GM18951 (cell line): ENCODE data around the gene TCP11L2.

Source experiments
- POLR2A ChIP-seq: IDR thresholded peaks from 4 replicates; pipeline ENCODE4 v1.6.1; 2011; ENCODE audit warnings: mild to moderate bottlenecking; ENCODE audit not compliant: insufficient read length, insufficient read depth; ENCODE audit errors: extremely low read depth
- in situ Hi-C: fragments of 300-500 bp; cut with MboI; formaldehyde crosslinking; loops from one replicate; pipeline ENCODE4 v1.12.0; 2022; ENCODE audit warnings: low sequenced_read_pairs, mixed read lengths, inconsistent platforms; ENCODE audit not compliant: unreplicated experiment

TCP11L2 gene

DNA sequence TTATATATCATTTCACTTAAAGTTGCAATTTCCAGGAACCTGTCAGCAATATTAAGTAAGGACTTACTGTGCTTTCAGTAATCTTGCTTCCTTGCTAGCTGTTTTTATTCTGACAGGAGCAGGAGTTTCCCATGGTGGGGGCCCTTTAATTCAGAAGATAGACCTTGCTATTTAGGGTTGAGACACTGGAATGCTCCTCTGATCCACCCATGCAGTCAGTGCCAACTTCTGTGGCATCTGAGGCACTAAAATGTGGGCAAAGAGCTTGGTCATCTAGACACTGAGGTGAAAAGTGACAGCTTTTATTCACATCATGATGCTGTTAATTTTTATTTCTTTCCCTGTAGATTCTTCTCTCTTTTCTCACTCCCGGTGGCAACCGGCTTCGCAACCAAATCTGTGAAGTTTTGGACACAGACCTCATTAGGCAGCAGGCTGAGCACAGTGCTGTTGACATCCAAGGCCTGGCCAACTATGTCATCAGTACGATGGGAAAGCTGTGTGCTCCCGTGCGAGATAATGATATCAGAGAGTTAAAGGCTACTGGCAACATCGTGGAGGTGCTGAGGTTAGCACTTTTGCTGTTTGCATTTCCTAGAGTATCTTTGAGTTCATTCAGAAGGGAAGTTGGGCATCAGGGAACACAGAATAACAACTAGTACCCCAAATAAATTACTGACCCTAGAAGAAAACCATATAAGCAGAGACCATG, 18.8 kb downstream of the TCP11L2 start:
- TF ChIP-seq POLR2A, result no peak
- in situ Hi-C loops, result no loop called here

DNA sequence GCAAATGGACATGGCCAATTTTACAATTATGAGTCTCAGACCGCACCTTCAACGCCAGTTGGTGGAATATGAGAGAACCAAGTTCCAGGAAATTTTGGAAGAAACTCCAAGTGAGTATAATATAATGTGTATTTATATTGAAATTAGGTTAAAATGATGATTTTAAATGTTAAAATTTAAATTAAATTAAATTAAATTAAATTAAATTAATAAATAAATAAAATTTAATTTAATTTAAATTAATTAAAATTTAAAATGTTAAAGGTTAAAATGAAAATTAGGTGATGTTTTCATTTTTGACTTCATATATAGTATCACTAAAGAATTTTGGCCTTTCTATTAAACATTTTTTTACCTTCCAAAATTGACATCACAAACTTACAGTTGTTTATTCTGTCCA, 21.0 kb downstream of the TCP11L2 start:
- in situ Hi-C loops, result no loop called here

DNA sequence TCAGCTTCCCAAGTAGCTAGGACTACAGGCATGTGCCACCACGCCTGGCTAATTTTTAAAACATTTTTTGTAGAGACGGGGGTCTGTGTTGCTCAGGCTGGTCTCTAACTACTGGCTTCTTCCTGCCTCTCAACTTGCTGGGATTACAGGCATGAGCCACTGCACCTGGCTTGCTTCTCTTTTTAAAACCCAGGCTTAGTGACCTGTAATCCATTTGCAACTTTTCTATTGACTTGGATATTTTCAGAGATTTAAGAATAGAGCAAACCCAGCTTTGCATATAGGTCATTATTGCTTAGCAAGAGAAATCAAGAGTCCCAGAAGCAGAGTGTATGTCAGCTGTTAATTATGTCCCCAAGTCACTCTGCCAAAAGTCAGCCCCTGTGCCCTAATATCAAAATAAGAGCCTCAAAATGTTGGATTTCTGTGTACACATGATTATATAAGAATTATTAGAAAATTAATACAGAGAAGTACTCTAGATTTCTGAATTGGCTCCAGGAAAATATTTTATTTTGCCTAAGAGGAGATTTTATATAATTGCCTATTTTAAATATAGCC, 24.9 kb downstream of the TCP11L2 start:
- no peak for TF ChIP-seq POLR2A
- in situ Hi-C loops, result no loop called here

More for the DNA sequence above, 21.0 kb downstream of the TCP11L2 start:
- TF ChIP-seq POLR2A, result no peak

DNA sequence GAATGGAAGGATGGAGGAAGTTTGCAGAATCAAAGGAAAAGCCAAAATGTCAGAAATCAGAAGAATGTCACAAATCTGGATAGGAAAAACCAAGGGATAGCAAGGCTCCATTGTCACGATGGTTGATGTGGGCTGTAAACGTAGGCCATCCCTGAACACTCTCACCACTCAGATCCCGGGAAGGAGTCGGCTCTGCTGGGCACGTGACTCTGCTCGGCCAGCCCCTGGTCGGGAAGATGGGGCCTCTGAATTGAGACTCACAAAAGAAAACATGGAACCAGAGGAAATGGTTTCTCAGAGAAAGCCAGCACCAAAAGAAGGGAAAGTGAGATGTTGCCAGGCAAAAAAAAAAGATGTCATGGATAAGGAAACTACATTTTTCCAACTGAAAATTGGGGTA, 26.2 kb downstream of the TCP11L2 start:
- no peak for TF ChIP-seq POLR2A
- in situ Hi-C loops, result no loop called here

DNA sequence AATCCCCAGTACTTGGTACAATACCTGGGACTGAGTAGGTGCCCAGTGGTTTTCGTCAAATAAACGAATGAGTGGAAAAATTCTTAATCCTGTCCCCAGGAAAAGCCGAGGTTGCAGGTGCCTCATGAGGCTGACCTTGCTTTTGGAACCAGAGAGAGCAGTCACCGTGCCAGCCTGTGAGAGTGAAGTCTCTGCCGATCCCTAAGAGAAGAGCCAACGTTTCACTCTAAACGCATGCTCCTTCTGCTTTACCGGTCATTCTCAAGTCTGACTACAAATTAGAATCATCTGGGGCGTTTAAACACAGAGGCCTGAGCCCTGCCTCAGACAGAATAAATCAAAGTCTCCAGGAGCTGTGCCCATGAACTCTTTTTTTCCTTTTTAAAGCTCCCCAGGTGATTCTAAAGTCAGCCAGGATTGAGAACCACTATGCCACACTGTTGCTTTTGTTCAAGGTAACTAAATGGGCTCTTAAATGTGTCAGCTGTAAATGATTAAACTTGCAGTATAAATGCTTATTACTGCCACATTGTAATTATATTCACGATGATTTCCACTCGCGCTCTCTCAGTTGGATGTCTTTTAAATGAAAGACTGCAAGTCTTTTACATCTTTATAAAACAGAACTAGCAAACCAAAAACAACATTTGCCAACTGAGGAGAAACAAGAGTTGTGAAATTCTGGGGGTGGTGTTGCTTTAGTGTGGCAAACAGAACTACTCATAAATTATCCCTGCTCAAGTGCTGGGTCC, 26.9 kb downstream of the TCP11L2 start:
- TF ChIP-seq POLR2A, result no peak
- in situ Hi-C loops, result no loop called here

DNA sequence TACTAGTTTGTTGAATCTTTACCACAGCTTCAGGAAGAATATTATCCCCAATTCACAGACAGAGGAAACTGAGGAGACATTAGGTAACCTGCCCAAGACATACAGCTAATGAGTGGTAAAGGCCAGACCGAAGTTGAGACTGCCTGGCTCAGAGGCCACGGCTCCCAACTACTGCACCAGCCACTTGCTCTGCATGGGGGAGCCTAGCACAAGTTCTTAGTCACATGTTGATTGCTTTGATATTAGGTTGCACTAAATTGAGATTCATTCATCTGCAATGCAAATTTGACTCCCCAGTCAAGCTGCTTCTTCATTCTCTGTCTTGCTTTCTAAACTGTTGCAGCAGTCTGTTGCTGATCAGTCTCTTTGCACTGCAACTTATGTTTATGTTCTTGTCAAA, 29.1 kb downstream of the TCP11L2 start:
- TF ChIP-seq POLR2A, result no peak
- in situ Hi-C loops, result no loop called here

DNA sequence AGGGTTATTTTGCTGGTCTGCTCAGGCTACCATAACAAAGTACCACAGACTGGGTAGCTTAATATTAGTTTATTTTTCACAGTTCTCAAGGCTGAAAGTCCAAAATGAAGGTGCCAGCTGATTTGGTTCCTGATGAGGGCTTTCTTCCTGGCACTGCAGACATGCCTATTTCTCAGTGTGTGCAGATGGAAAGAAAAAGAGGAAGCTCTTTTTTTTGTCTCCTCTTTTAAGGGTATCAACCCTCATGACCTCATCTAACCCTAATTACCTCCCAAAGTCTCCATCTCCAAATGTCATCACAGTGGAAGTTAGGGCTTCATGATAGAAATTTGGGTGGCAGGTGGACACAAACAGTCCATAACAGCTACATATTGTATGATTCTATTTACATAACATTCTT, 30.0 kb downstream of the TCP11L2 start:
- TF ChIP-seq POLR2A, result no peak
- in situ Hi-C loops, result no loop called here

DNA sequence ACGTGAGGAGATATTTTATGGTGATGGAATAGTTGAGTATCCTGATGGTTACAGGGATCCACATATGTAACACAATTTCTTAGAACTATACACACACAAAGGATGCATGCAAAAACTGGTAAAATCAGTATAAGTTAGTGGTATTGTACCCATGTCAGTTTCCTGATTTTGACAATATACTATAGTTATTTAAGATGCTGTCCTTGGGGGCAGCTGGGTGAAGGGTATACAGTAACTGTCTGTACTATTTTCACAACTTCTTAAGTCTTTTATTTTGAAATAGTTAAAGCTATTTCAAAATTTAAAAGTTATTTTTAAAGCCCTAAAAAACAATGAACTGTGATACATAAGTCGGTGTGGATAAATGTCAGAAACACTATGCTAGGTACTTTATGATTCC, 30.5 kb downstream of the TCP11L2 start:
- TF ChIP-seq POLR2A, result no peak
- in situ Hi-C loops, result no loop called here

DNA sequence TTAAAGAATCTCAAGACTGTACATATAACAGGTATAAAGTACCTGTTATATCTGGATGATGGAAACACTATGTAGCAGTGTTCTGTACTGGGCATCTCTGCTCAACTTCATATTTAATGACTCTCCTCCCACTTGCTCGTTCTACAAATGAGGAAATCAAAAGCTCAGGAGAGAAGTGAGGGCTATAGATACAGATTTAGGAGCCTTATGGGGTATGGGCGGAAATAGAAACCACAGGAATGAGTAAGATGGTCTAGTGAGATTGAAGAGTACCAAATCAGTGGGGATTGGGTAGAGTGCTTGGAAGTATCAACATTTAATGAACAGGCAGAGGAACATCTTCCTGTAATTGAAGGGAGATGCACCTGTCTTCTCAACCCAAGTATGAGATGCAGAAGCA, 31.2 kb downstream of the TCP11L2 start:
- in situ Hi-C loops, result no loop called here
- TF ChIP-seq POLR2A, result no peak

DNA sequence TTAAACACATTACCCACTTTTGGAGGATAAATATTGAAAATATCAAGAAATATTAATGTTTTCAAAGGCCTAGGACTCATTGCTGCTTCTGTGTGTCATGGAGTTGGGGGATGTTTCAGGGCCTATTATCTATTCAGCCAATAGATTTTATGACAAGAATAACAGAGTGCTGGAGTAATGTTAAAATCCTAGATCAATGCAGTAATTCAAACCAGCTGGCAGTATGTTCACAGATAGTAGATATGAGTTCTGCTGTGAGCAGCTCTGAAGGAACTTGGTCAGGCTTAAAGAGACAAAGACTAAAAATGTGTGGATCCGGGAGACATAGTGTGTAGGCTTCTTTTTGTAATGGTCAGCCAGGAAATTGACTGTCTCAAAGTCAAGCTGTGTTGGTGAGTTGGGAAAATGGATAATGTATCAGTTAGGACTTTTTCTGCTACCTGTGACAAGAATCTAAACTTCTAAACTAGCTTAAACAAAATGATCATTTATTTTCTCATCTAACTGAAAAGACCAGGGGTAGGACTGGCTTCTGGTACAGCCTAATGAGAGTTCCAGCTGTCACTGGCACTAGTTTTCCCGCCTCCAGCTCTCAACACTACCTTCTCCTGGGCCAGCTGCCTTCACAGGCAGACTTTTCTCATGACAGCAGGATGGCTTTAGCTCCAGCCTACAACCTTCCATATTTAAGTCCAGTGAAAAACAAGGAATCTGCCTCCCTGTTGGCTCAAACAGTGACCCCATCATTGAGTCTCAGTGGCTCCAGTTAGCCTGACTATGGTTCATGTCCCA, 38.7 kb downstream of the TCP11L2 start:
- in situ Hi-C loops, result no loop called here

DNA sequence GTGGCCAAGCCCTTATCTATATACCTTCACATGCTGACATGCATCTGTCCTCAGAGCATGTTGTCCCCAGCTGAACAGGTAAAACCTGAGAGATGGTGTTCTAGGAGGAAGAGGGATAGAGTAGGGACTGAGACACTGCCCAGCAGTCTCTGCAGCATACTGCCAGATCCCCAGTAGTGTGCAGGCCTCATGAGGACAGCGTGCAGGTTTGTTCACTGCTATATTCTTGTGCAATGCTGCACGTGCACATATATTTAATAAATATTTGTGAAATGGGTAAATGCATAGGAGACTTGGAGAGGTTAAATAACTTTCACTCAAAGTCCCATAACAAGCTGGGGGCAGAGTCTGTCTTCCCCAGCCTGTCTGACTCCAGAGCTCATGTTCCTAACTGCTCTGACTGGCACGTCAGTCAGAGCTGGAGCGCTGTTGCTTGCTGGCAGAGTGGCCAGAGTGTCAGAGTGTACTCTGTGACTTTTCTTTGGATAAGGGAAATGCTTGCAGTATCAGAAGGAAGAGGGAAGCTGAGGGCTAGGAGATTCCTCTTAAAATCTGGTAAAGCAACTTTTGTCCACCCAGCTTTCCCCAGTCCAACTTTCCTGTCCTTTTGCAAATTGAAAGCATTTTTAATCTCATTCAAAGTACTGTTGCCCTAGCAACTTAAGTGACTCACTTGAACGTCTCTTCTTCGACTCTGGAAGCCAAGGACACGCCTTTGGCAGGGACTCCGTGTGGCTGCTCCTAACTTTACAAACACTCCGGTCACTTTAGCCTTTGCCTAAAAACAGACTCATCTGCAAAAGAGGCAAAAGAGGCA, 40.1 kb downstream of the TCP11L2 start:
- TF ChIP-seq POLR2A, result no peak
- in situ Hi-C loops, result no loop called here

More for the DNA sequence above, 38.7 kb downstream of the TCP11L2 start:
- no peak for TF ChIP-seq POLR2A

DNA sequence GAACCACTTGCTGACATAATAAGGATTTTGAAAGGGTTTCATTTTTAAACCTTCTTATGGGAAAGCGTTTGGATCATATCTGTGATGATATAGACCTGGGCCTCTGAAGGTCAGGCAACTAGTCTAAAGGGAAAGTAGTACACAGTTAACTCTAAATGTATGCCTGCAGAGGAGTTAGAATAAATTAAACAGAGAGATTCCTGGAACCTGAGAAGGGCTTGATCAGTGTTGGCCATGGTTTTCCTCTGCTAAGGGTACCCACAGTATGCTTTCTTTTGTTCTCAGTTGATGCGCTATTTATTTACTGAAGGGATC, 40.6 kb downstream of the TCP11L2 start:
- TF ChIP-seq POLR2A, result no peak
- in situ Hi-C loops, result no loop called here
